ENCODE results near the gene CRB1.

GRCh38 chr1:197222025-197222685, 45.9 kb upstream of the CRB1 start:
- TF ChIP-seq CTCF (IDR thresholded peaks at IDR 0.05; ENCODE audit: low read depth, low read length, poor library complexity, severe bottlenecking) (no peak), EZH2phosphoT487 (IDR thresholded peaks at IDR 0.05; ENCODE audit: borderline replicate concordance, low read length) (no peak)

All from DOHH2 (cell line).